ENCODE measurements around the gene EP400. TPM values are rescaled to one million over a fixed set of nuclear protein-coding genes. Genes with fewer than 3 reads are reported as not detected.

Gene EP400
- total and polyA plus RNA-seq, 12 donors = 6.6 to 20.5 (median 18.9) TPM

DNA sequence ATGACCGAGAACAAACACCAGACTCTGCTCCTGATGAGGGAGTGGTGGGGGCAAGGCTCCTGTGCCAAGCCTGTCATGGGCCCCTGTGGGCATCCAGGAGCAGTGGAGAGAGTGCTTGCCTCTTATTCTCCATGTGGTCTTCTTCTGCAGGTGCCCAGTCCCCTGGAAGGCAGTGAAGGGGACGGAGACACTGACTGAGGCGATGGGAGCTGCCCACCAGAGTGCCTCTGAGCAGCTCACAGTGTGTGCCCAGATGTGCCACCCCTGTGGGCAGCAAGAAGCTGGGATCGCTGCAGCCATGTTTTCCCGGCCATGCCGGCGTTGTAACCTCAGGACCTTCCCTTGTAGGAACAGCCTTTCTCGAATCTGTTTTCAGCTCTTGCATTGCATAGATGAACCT, 6.4 kb upstream of the EP400 start:
- TF ChIP-seq, protein P1, sequence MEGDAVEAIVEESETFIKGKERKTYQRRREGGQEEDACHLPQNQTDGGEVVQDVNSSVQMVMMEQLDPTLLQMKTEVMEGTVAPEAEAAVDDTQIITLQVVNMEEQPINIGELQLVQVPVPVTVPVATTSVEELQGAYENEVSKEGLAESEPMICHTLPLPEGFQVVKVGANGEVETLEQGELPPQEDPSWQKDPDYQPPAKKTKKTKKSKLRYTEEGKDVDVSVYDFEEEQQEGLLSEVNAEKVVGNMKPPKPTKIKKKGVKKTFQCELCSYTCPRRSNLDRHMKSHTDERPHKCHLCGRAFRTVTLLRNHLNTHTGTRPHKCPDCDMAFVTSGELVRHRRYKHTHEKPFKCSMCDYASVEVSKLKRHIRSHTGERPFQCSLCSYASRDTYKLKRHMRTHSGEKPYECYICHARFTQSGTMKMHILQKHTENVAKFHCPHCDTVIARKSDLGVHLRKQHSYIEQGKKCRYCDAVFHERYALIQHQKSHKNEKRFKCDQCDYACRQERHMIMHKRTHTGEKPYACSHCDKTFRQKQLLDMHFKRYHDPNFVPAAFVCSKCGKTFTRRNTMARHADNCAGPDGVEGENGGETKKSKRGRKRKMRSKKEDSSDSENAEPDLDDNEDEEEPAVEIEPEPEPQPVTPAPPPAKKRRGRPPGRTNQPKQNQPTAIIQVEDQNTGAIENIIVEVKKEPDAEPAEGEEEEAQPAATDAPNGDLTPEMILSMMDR (IDR thresholded peaks at IDR 0.05) = no peak
- Histone ChIP-seq H3K9me3 (no peaks in the 10 kb centered on the region), H3K27ac (no peak overlapping the region), H3K27me3 (no peaks in the 10 kb centered on the region), H3K4me1 (peaks cover 0 to 9% (median 0%) of the 10 kb centered on the region in 9 donors), H3K36me3 (peaks cover 0 to 63% (median 23%) of the 10 kb centered on the region in 9 donors), H3K4me3 (no peak overlapping the region)
- no peak for DNase-seq
- 97 to 98% methylated on average over 8 of the region's 8 CpGs for WGBS, 2 donors
- no peak for ATAC-seq
- intact Hi-C loops (cut with DNase I) = loop anchor here in 2 of 10 donors (10.0 kb wide), 3 partner anchors 89 to 229 kb away; partner anchors contain the start of gene SFSWAP (in 1 of the 2)

DNA sequence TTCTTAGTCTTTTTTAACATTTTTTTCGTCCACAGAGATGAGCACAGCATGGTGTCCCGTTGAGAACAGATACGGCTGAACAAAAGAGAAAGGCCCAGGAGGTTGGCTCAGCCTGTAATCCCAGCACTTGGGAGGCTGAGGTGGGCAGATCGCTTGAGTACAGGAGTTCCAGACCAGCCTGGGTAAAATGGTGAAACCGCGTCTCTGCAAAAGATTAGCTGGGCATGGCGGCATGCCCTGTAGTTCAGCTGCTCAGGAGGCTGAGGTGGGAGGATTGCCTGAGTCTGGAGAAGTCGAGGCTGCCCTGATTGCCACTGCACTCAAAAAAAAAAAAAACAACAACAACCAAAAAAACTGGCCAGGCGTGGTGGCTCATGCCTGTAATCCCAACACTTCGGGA, 5.9 kb upstream of the EP400 start:
- DNase-seq (no peak), ATAC-seq (no peak)
- Histone ChIP-seq H3K9me3 (no peaks in the 10 kb centered on the region), H3K4me1 (peaks cover 0 to 12% (median 0%) of the 10 kb centered on the region in 9 donors), H3K36me3 (peaks cover 0 to 60% (median 23%) of the 10 kb centered on the region in 9 donors), H3K4me3 (no peak overlapping the region), H3K27me3 (no peaks in the 10 kb centered on the region), H3K27ac (no peak overlapping the region)
- 96 to 97% methylated on average over 10 of the region's 10 CpGs for WGBS, 2 donors
- intact Hi-C loops (cut with DNase I) = loop anchor here in 2 of 10 donors (10.0 kb wide), 3 partner anchors 89 to 229 kb away; partner anchors contain the start of gene SFSWAP (in 1 of the 2)
- TF ChIP-seq, protein P1 (IDR thresholded peaks at IDR 0.05) = no peak

DNA sequence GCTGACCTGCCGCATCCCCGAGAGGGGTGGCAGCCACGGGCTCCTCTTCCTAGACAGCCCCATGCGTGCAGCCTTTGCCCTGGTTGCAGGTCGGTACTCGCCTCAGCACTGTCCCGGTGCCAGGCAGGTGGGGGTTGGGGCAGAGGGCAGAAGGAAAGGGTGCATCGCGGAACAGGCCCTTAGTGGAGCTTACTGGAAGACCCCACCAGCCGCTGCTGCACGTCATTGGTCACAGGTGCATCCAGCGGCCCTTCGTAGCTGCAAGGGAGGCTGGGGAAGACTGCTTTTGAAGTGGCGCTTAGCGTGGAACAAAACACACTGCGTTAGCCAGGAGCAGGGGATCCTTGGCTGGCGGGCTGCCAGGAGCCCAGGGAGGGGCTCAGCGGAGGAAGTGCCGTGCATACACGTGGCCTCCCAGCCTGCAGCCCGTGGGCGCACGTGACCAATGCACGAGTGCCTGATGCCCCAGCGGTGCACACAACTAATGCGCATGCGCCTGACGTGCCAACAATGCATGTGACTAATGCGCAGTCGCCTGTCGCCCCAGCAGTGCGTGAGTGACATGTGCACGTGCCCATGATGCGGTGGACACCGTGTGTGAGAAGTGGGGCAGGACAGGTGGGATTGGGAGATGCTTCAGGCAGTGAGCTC, 5.0 kb upstream of the EP400 start:
- Histone ChIP-seq H3K4me3 (no peak overlapping the region), H3K27ac (no peak overlapping the region), H3K4me1 (peaks cover 0 to 18% (median 3%) of the 10 kb centered on the region in 9 donors), H3K9me3 (no peaks in the 10 kb centered on the region), H3K27me3 (no peaks in the 10 kb centered on the region), H3K36me3 (peaks cover 0 to 51% (median 23%) of the 10 kb centered on the region in 9 donors)
- ATAC-seq (peak in 1 of 8 donors; percentile 25), DNase-seq (no peak)
- 90 to 94% methylated on average over 35 of the region's 35 CpGs for WGBS, 2 donors
- intact Hi-C loops (cut with DNase I) = loop anchor here in 6 of 10 donors (5.0 to 10.0 kb wide), 6 partner anchors 47 to 230 kb away; partner anchors contain the start of gene SFSWAP (in 1 of the 6)
- TF ChIP-seq, protein P1 (IDR thresholded peaks at IDR 0.05) = no peak

DNA sequence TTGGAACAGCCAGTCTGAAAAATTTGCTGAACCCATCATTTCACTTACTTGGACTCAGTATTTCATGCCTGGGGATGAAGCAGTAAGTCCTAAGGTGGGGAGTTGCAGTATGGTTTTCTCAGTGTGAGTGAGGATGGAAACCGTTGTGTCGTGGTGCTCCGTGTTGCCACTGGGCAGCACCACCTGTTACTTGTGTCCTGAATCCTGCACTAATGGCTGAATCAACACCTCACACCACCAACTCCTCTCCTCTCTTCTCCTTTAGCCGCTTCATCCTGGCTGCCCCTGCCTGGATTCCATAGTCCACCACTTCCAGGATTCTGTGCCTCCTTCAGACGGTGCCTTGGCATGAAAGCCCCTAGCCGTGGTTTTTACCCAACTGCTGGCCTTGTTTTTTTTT, 3.0 kb upstream of the EP400 start:
- H3K4me1 ChIP-seq = peaks cover 4 to 32% (median 16%) of the 10 kb centered on the region in 9 donors
- ATAC-seq (no peak), DNase-seq (no peak)
- H3K27ac ChIP-seq = no peak overlapping the region
- intact Hi-C loops (cut with DNase I) = loop anchor here in 6 of 10 donors (2.0 to 10.0 kb wide), 7 partner anchors 16 to 232 kb away; partner anchors contain the start of gene SFSWAP (in 1 of the 6)
- H3K36me3 ChIP-seq = peaks cover 0 to 31% (median 11%) of the 10 kb centered on the region in 9 donors
- WGBS, 2 donors = 68 to 84% methylated on average over 6 of the region's 6 CpGs
- no peaks in the 10 kb centered on the region for H3K9me3 ChIP-seq
- TF ChIP-seq, protein P1 (IDR thresholded peaks at IDR 0.05) = no peak
- no peak overlapping the region for H3K4me3 ChIP-seq
- H3K27me3 ChIP-seq = no peaks in the 10 kb centered on the region

All from heart right ventricle (tissue), 16 donors.